GM23248 (cell line): Measurements from ENCODE around the gene ERC1. TPM values are rescaled to one million over a fixed set of nuclear protein-coding genes. Genes with fewer than 3 reads are reported as not detected.

Experiments
- DNase-seq: peaks from one replicate; pipeline ENCODE4 v3.0.0-alpha.2; 2015
- H2AFZ ChIP-seq: fragments of 200-600 bp; sonication (generic); 2 replicates; pipeline ENCODE4 v1.6.1; 2016; ENCODE audit warnings: antibody characterized with exemption
- H3F3A ChIP-seq: fragments of 200-600 bp; sonication (generic); 2 replicates; pipeline ENCODE4 v1.6.1; 2016; ENCODE audit warnings: mild to moderate bottlenecking, antibody characterized with exemption, mixed run types; ENCODE audit not compliant: insufficient read depth
- H3K27ac ChIP-seq: fragments of 200-600 bp; sonication (generic); 2 replicates; pipeline ENCODE4 v1.5.1; 2016; ENCODE audit warnings: mild to moderate bottlenecking
- H3K27me3 ChIP-seq: fragments of 200-600 bp; sonication (generic); replicated peaks from 2 replicates; pipeline ENCODE4 v1.6.1; 2016; ENCODE audit warnings: mild to moderate bottlenecking; ENCODE audit not compliant: insufficient read depth
- H3K36me3 ChIP-seq: fragments of 200-600 bp; sonication (generic); 2 replicates; pipeline ENCODE4 v1.6.1; 2016; ENCODE audit warnings: low read depth, mild to moderate bottlenecking
- H3K4me1 ChIP-seq: fragments of 200-600 bp; sonication (generic); 2 replicates; pipeline ENCODE4 v1.6.1; 2016; ENCODE audit warnings: mild to moderate bottlenecking; ENCODE audit not compliant: insufficient read depth
- H3K4me2 ChIP-seq: fragments of 200-600 bp; sonication (generic); one replicate; pipeline ENCODE4 v1.6.1; 2016; ENCODE audit warnings: mild to moderate bottlenecking; ENCODE audit not compliant: unreplicated experiment
- H3K4me3 ChIP-seq: fragments of 200-600 bp; sonication (generic); 2 replicates; pipeline ENCODE4 v1.5.1; 2016; ENCODE audit warnings: mild to moderate bottlenecking
- H3K79me2 ChIP-seq: fragments of 200-600 bp; sonication (generic); 2 replicates; pipeline ENCODE4 v1.6.1; 2016; ENCODE audit warnings: mild to moderate bottlenecking; ENCODE audit not compliant: insufficient read depth
- H3K9ac ChIP-seq: fragments of 200-600 bp; sonication (generic); 2 replicates; pipeline ENCODE4 v1.6.1; 2016; ENCODE audit warnings: mild to moderate bottlenecking
- H3K9me2 ChIP-seq: fragments of 200-600 bp; sonication (generic); 2 replicates; pipeline ENCODE4 v1.6.1; 2016; ENCODE audit warnings: mixed run types, mild to moderate bottlenecking, moderate library complexity; ENCODE audit not compliant: insufficient read depth
- H3K9me3 ChIP-seq: fragments of 200-600 bp; sonication (generic); one replicate; pipeline ENCODE4 v1.6.1; 2017; ENCODE audit warnings: low read depth
- H4K20me1 ChIP-seq: fragments of 200-600 bp; sonication (generic); 2 replicates; pipeline ENCODE4 v1.6.0; 2016; ENCODE audit not compliant: insufficient read depth
- EZH2 ChIP-seq: fragments of 200-600 bp; sonication (generic); IDR thresholded peaks from 2 replicates; pipeline ENCODE4 v1.6.1; 2018; ENCODE audit warnings: antibody characterized with exemption, mild to moderate bottlenecking; ENCODE audit not compliant: insufficient read depth, poor library complexity, severe bottlenecking
- EZH2phosphoT487 ChIP-seq: fragments of 200-600 bp; sonication (generic); IDR thresholded peaks from 2 replicates; pipeline ENCODE4 v1.6.1; 2018; ENCODE audit warnings: antibody characterized with exemption, moderate library complexity, mild to moderate bottlenecking, low read depth; ENCODE audit not compliant: insufficient read depth
- WGBS, 2 experiments: methylation state at CpG; one replicate each; pipeline ENCODE4 v1.1.6; 2015 to 2017; ENCODE audit warnings: low lambda C conversion rate in 2 of 2, low coverage in 1 of 2; ENCODE audit errors: missing lambda C conversion rate in 2 of 2; 5-methylcytosine and 5-hydroxymethylcytosine counted together
- in situ Hi-C: fragments of 300-500 bp; cut with MboI; formaldehyde crosslinking; loops from 2 replicates; pipeline ENCODE4 v1.15.0; 2020
- polyA plus RNA-seq: library from polyadenylated mRNA; unstranded; fragments of >200 nt; fragmentation: Nextera tagmentation; extraction: Ambion mirVana; gene quantifications from 2 replicates; pipeline ENCODE4 v1.2.1, GENCODE V29; 2016
- total RNA-seq: library from RNA; depleted of rRNA; stranded (reverse); fragments of >200 nt; shearing (Covaris generic); gene quantifications from 2 replicates; pipeline ENCODE4 v1.2.3, GENCODE V29; 2014

Gene ERC1
- total and polyA plus RNA-seq, 2 experiments from 2014 or later: 21.5 to 23.3 TPM

DNA sequence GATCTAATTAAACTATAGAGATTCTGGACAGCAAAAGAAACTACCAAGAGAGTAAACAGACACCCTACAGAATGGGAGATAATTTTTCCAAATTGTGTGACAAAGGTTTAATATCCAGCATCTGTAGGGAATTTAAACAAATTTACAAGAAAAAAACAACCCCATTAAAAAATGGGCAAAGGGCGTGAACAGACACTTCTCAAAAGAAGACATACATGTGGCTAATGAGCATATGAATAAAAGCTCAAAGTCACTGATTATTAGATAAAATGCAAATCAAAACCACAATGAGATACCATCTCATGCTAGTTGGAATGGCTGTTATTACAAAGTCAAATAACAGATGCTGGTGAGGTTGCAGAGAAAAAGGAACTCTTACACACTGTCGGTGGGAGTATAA is 309.4 kb downstream of the ERC1 start:
- peaks cover 12% of the 10 kb centered on the region for H3K4me1 ChIP-seq
- H3K27me3 ChIP-seq: no peaks in the 10 kb centered on the region
- no peaks in the 10 kb centered on the region for H4K20me1 ChIP-seq
- H3K36me3 ChIP-seq: peaks cover 12% of the 10 kb centered on the region
- peaks cover 13% of the 10 kb centered on the region for H3F3A ChIP-seq
- H3K9me2 ChIP-seq: no peaks in the 10 kb centered on the region
- no peak overlapping the region for H3K27ac ChIP-seq
- H3K4me2 ChIP-seq: no peak overlapping the region
- DNase-seq: no peak
- no peaks in the 10 kb centered on the region for H3K79me2 ChIP-seq
- H3K9ac ChIP-seq: no peak overlapping the region
- H3K9me3 ChIP-seq: no peaks in the 10 kb centered on the region
- no peak overlapping the region for H2AFZ ChIP-seq
- TF ChIP-seq EZH2: no peak
- no peak for TF ChIP-seq EZH2phosphoT487
- H3K4me3 ChIP-seq: no peak overlapping the region
- in situ Hi-C loops: no loop called here
- 96% methylated on average over 2 of the region's 2 CpGs for WGBS, 2 experiments

DNA sequence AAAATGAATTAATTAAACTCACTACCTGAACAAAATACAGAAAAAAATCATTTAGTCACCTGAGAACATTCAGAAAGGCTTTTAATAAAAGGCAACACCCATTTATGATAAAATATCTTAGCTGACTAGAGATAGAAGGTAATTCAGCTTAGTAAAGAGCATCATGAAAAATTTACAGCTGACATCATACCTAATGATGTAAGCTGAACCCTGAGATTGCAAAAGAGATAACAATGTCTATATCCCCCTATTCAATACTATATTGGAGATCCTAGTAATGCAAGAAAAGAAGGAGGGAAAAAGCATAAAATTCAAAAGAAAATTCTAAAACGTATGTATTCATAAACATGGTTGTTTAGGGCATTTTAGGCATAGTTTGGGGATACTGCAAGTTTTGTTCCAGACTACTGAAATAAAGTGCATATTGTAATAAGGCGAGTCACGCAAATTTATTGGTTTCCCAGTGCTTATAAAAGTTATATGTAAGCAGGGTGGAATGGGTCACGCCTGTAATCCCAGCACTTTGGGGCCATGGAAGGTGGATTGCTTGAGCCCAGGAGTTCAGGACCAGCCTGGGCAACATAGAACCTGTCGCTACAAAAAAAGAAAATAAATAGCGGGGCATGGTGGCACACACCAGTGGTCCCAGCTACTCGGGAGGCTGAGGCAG is 311.3 kb downstream of the ERC1 start:
- H4K20me1 ChIP-seq: no peaks in the 10 kb centered on the region
- no peak overlapping the region for H3K4me2 ChIP-seq
- no peak overlapping the region for H3K4me3 ChIP-seq
- H3F3A ChIP-seq: peaks cover 6% of the 10 kb centered on the region
- no peak overlapping the region for H3K27ac ChIP-seq
- TF ChIP-seq EZH2phosphoT487 (no peak), EZH2 (no peak)
- peaks cover 12% of the 10 kb centered on the region for H3K36me3 ChIP-seq
- H3K9ac ChIP-seq: no peak overlapping the region
- no peaks in the 10 kb centered on the region for H3K27me3 ChIP-seq
- H3K79me2 ChIP-seq: no peaks in the 10 kb centered on the region
- H3K9me2 ChIP-seq: no peaks in the 10 kb centered on the region
- no peak for DNase-seq
- H3K4me1 ChIP-seq: peaks cover 6% of the 10 kb centered on the region; the same call in 1 of the 2 replicates
- H2AFZ ChIP-seq: no peak overlapping the region
- in situ Hi-C loops: no loop called here
- no peaks in the 10 kb centered on the region for H3K9me3 ChIP-seq
- WGBS, 2 experiments: 95 to 96% methylated on average over 7 of the region's 7 CpGs

DNA sequence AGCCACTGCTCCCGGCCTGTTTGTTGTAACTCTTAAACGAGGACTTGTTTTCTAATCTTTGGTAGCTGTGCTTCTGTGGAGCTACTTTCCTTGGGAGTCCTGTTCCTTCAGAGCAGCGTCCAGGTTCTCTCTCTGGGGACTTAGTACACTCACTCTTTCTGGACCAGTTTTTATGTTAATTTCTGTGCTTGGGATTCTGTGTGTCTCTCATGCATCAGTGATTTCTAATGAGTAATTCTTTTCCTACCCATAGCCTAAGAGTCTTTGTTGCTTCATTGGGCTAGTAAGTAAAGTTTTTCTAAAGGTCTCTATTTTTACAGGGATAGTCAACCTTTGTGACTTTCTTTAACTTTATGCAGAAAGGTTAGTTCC is 314.0 kb downstream of the ERC1 start:
- Histone ChIP-seq H3F3A (no peaks in the 10 kb centered on the region), H3K4me3 (no peak overlapping the region), H3K4me2 (no peak overlapping the region), H3K4me1 (no peaks in the 10 kb centered on the region), H4K20me1 (no peaks in the 10 kb centered on the region), H3K36me3 (no peaks in the 10 kb centered on the region), H3K9ac (no peak overlapping the region), H3K9me3 (no peaks in the 10 kb centered on the region), H2AFZ (no peak overlapping the region), H3K27ac (no peak overlapping the region), H3K27me3 (no peaks in the 10 kb centered on the region), H3K79me2 (no peaks in the 10 kb centered on the region), H3K9me2 (no peaks in the 10 kb centered on the region)
- TF ChIP-seq EZH2phosphoT487: no peak
- no peak for TF ChIP-seq EZH2
- 82 to 85% methylated on average over 3 of the region's 3 CpGs for WGBS, 2 experiments
- in situ Hi-C loops: no loop called here
- peak; percentile 7 for DNase-seq

DNA sequence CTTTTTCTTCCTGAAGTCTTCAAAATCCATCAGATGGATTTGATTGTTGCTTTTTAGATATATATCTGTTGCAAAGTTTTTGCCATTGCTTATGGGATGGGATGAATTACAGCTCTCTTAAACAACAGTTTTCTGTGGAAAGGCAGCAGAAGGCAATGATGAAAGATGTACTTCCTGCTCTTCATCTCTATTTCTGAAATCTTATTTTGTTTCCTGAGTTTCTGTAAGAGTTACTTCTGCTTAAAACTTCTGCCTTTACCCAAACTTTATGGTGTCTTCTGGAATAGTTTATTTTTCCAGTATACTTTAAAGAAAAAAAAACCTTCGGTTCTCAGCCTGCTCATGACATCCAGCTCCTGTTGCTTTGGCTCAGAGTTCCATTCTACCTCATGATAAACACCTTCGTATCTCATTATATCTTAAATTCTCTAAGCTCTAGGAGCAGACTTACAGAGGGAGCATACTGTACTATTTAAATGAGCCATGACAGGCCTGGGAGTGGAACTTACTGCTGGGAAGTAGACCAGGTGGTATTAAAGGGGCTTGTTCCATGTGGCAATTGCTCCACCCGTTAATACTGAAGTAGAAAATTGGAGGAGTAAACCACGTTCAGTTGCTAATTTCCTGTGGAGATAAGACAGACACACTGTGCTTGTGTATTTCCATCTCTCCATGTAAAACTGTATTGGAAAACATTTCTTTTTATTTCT is 314.9 kb downstream of the ERC1 start:
- Histone ChIP-seq H3K79me2 (no peaks in the 10 kb centered on the region), H3K36me3 (no peaks in the 10 kb centered on the region), H3K9me3 (no peaks in the 10 kb centered on the region), H3K27me3 (no peaks in the 10 kb centered on the region), H4K20me1 (no peaks in the 10 kb centered on the region), H2AFZ (no peak overlapping the region), H3K4me2 (no peak overlapping the region), H3K9me2 (no peaks in the 10 kb centered on the region), H3K4me3 (no peak overlapping the region), H3K4me1 (no peaks in the 10 kb centered on the region), H3K9ac (no peak overlapping the region), H3F3A (no peaks in the 10 kb centered on the region), H3K27ac (no peak overlapping the region)
- in situ Hi-C loops: no loop called here
- WGBS, 2 experiments: 70% methylated on average over 4 of the region's 4 CpGs
- TF ChIP-seq EZH2 (no peak), EZH2phosphoT487 (no peak)
- DNase-seq: no peak
